Neural cell (in vitro differentiated cells): Measurements from ENCODE around the gene IGSF9B. TPM values are rescaled to one million over a fixed set of nuclear protein-coding genes. Genes with fewer than 3 reads are reported as not detected.

Experiments
- H2AFZ ChIP-seq: fragments of 200-600, 300-800 bp; sonication (generic), shearing (Covaris generic); 2 replicates; pipeline ENCODE4 v1.6.0; 2014; ENCODE audit warnings: low read depth, mild to moderate bottlenecking, antibody characterized with exemption, low read length, moderate library complexity
- H3F3A ChIP-seq: fragments of 200-600 bp; shearing (Covaris generic); 2 replicates; pipeline ENCODE4 v1.6.1; 2016; ENCODE audit warnings: mild to moderate bottlenecking, moderate library complexity, mixed read lengths, antibody characterized with exemption, low read length; ENCODE audit not compliant: insufficient read depth, poor library complexity, severe bottlenecking
- H3K27ac ChIP-seq: fragments of 200-600, 300-800 bp; sonication (generic), shearing (Covaris generic); 2 replicates; pipeline ENCODE4 v1.5.1; 2014; ENCODE audit warnings: mild to moderate bottlenecking, low read length, moderate library complexity
- H3K27me3 ChIP-seq: fragments of 300-800, 200-600 bp; sonication (generic), shearing (Covaris generic); 2 replicates; pipeline ENCODE4 v1.6.0; 2014; ENCODE audit warnings: mild to moderate bottlenecking, low read depth, low read length, moderate library complexity; ENCODE audit not compliant: insufficient read depth
- H3K36me3 ChIP-seq: fragments of 300-800, 200-600 bp; sonication (generic), shearing (Covaris generic); 2 replicates; pipeline ENCODE4 v1.5.1; 2014; ENCODE audit warnings: mild to moderate bottlenecking, antibody characterized with exemption, low read length, moderate library complexity; ENCODE audit not compliant: insufficient read depth
- H3K4me2 ChIP-seq: fragments of 300-800, 200-600 bp; sonication (generic), shearing (Covaris generic); 2 replicates; pipeline ENCODE4 v1.6.0; 2014; ENCODE audit warnings: mild to moderate bottlenecking, low read length
- H3K4me3 ChIP-seq: fragments of 300-800, 200-600 bp; sonication (generic), shearing (Covaris generic); 2 replicates; pipeline ENCODE4 v1.5.1; 2014; ENCODE audit warnings: mild to moderate bottlenecking, low read length, moderate library complexity
- H3K79me2 ChIP-seq: fragments of 200-600 bp; shearing (Covaris generic); replicated peaks from 2 replicates; pipeline ENCODE4 v1.6.0; 2014; ENCODE audit warnings: mild to moderate bottlenecking, low read length, moderate library complexity; ENCODE audit not compliant: insufficient read depth
- H3K9ac ChIP-seq: fragments of 300-800, 200-600 bp; sonication (generic), shearing (Covaris generic); 2 replicates; pipeline ENCODE4 v1.6.1; 2016; ENCODE audit warnings: mild to moderate bottlenecking, low read length, mixed read lengths
- H3K9me2 ChIP-seq: fragments of 200-600 bp; shearing (Covaris generic); 2 replicates; pipeline ENCODE4 v1.6.1; 2016; ENCODE audit warnings: mild to moderate bottlenecking, low read length, mixed read lengths; ENCODE audit not compliant: insufficient read depth
- H3K9me3 ChIP-seq: fragments of 200-600, 300-800 bp; sonication (generic), shearing (Covaris generic); 2 replicates; pipeline ENCODE4 v1.6.1; 2016; ENCODE audit warnings: mild to moderate bottlenecking, mixed run types, low read length, moderate library complexity, mixed read lengths
- H4K20me1 ChIP-seq: fragments of 200-600 bp; shearing (Covaris generic); 2 replicates; pipeline ENCODE4 v1.6.1; 2016; ENCODE audit warnings: mild to moderate bottlenecking, mixed run types; ENCODE audit not compliant: insufficient read depth
- CTCF ChIP-seq: fragments of 450-650 bp; IDR thresholded peaks from 2 replicates; pipeline ENCODE4 v1.5.1; 2014; ENCODE audit warnings: antibody characterized with exemption, mild to moderate bottlenecking, moderate library complexity; ENCODE audit not compliant: poor library complexity, severe bottlenecking
- EP300 ChIP-seq: fragments of 450-650 bp; conservative IDR thresholded peaks from 2 replicates; pipeline ENCODE4 v1.6.1; 2014; ENCODE audit warnings: antibody characterized with exemption, mild to moderate bottlenecking, moderate library complexity; ENCODE audit not compliant: poor library complexity, severe bottlenecking
- EZH2 ChIP-seq: fragments of 200-600, 300-800 bp; shearing (Covaris generic), sonication (generic); IDR thresholded peaks from 2 replicates; pipeline ENCODE4 v1.6.1; 2014; ENCODE audit warnings: antibody characterized with exemption, low read length, borderline replicate concordance, mild to moderate bottlenecking; ENCODE audit not compliant: insufficient read depth, poor library complexity, severe bottlenecking
- MXI1 ChIP-seq: fragments of 450-650 bp; conservative IDR thresholded peaks from 2 replicates; pipeline ENCODE4 v1.6.1; 2014; ENCODE audit warnings: antibody characterized with exemption, mild to moderate bottlenecking; ENCODE audit not compliant: poor library complexity, severe bottlenecking
- POLR2AphosphoS5 ChIP-seq: IDR thresholded peaks from 2 replicates; pipeline ENCODE4 v1.6.1; 2012
- REST ChIP-seq: IDR thresholded peaks from 2 replicates; pipeline ENCODE4 v1.6.1; 2012; ENCODE audit warnings: borderline replicate concordance
- SMC3 ChIP-seq: fragments of 450-650 bp; conservative IDR thresholded peaks from 2 replicates; pipeline ENCODE4 v1.6.1; 2014; ENCODE audit warnings: antibody characterized with exemption, mild to moderate bottlenecking, moderate library complexity; ENCODE audit not compliant: poor library complexity
- TAF1 ChIP-seq: IDR thresholded peaks from 2 replicates; pipeline ENCODE4 v1.6.1; 2012; ENCODE audit warnings: low read depth
- polyA plus RNA-seq: library from polyadenylated mRNA; depleted of rRNA; stranded (reverse); fragments of >200 nt; gene quantifications from 2 replicates; pipeline ENCODE4 v1.2.3, GENCODE V29; 2014

Gene IGSF9B
- polyA plus RNA-seq, 1 donor from 2014 or later: 2.3 TPM

DNA sequence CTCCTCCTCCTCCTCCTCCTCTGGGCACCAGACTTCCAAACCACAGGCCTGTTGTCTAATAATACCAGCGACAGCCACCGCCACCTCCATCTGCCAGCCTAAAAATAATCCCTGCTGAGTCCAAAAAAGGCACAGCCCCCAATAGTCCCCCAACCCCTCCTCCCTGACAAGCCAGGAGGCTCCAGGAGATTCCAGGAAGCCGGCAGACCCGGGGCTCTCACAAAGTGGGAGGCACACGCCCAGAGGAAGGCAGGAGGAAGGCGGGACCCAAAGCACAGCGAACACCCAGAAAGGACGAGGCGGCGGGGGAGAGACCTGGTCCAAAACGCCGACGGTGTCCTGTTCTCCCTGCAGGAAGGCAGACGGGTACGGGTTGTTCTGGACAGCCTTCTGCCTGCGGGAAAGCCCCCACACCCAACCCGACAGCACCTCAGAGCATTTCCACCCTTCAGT lies 5.9 kb downstream of the IGSF9B start:
- Histone ChIP-seq H2AFZ (no peak overlapping the region), H3K9me3 (no peaks in the 10 kb centered on the region), H4K20me1 (no peaks in the 10 kb centered on the region), H3K27ac (peak overlapping the region; percentile 21), H3K36me3 (no peaks in the 10 kb centered on the region), H3K79me2 (peaks cover 40% of the 10 kb centered on the region), H3K9me2 (no peaks in the 10 kb centered on the region), H3K4me2 (no peak overlapping the region), H3K9ac (peak overlapping the region; percentile 57), H3K27me3 (peaks cover 20% of the 10 kb centered on the region), H3K4me3 (peak overlapping the region; percentile 48), H3F3A (peaks cover 5% of the 10 kb centered on the region)
- TF ChIP-seq EP300 (no peak), SMC3 (no peak), TAF1 (no peak), CTCF (no peak), MXI1 (no peak)

DNA sequence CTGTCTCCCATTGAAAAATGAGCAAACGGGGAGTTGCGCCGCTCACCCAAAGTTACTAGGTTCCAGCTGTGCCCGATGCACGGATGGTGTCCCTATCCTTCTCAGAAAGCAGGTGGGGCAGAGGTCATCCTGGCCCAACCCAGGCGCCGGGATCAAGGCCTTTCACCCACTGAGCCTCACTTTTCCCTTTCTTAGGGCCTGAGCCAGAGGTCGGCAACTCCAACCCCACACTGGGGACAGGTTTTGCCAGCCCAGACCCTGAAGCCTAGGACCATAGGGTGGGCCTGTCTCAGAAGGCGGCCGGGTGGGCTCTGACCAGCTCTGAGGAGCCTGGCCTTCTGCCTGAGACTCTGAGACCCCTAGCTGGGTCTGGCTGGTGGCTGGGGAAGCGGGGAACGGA lies 6.3 kb downstream of the IGSF9B start:
- no peaks in the 10 kb centered on the region for H3K9me3 ChIP-seq
- no peak overlapping the region for H3K4me2 ChIP-seq
- no peak overlapping the region for H3K4me3 ChIP-seq
- H2AFZ ChIP-seq: no peak overlapping the region
- TF ChIP-seq MXI1: no peak
- no peak for TF ChIP-seq REST
- no peak for TF ChIP-seq TAF1
- no peak for TF ChIP-seq EZH2
- peaks cover 5% of the 10 kb centered on the region for H3F3A ChIP-seq
- H4K20me1 ChIP-seq: no peaks in the 10 kb centered on the region
- no peak overlapping the region for H3K9ac ChIP-seq
- H3K27ac ChIP-seq: no peak overlapping the region
- H3K9me2 ChIP-seq: no peaks in the 10 kb centered on the region
- H3K79me2 ChIP-seq: peaks cover 40% of the 10 kb centered on the region
- peaks cover 20% of the 10 kb centered on the region for H3K27me3 ChIP-seq
- no peaks in the 10 kb centered on the region for H3K36me3 ChIP-seq

- H3K4me2 ChIP-seq: peak overlapping the region; percentile 69
- no peaks in the 10 kb centered on the region for H3K9me3 ChIP-seq
- TF ChIP-seq EZH2 (no peak), POLR2AphosphoS5 (peak; percentile 17)
- peak overlapping the region; percentile 59 for H3K4me3 ChIP-seq
- peaks cover 10% of the 10 kb centered on the region for H3K27me3 ChIP-seq
- H3K27ac ChIP-seq: peak overlapping the region; percentile 99
- no peaks in the 10 kb centered on the region for H4K20me1 ChIP-seq
- no peak overlapping the region for H2AFZ ChIP-seq
- peaks cover 32% of the 10 kb centered on the region for H3K79me2 ChIP-seq
- peaks cover 5% of the 10 kb centered on the region for H3F3A ChIP-seq
- no peaks in the 10 kb centered on the region for H3K9me2 ChIP-seq
- H3K36me3 ChIP-seq: no peaks in the 10 kb centered on the region
- H3K9ac ChIP-seq: peak overlapping the region; percentile 92
These were observed 7.6 kb downstream of the IGSF9B start for GRCh38 chr11:133949129-133949528.
